Fibroblast of lung (primary cell): ENCODE measurements around the gene AIFM3.

Experiments
- CTCF ChIP-seq, 2 donors: IDR thresholded peaks in 1 of 2; conservative IDR thresholded peaks in 1 of 2; 1 replicate in 1 of 2; 2 replicates in 1 of 2; pipeline ENCODE4 v1.5.1; 2011 to 2012; ENCODE audit warnings: low read length in 2 of 2, control low read depth in 1 of 2, inconsistent platforms in 1 of 2, low read depth in 1 of 2, mild to moderate bottlenecking in 1 of 2
- EZH2 ChIP-seq: IDR thresholded peaks from 2 replicates; pipeline ENCODE4 v1.5.1; 2012; ENCODE audit warnings: low read length, control low read depth, mild to moderate bottlenecking; ENCODE audit errors: missing control alignments

GRCh38 chr22:20967697-20968211 is 699 bp downstream of the AIFM3 start:
- no peak for TF ChIP-seq CTCF (conservative IDR thresholded peaks at IDR 0.05 in 1 of 2, IDR thresholded peaks at IDR 0.05 in 1 of 2; ENCODE audit: low read depth in 1 of 2, low read length in 2 of 2)
- no peak for TF ChIP-seq EZH2
